HG03159 (cell line): ENCODE results near the gene PCDH9.

ENCODE experiments used
- ATAC-seq: cut with Tn5 transposase; IDR thresholded peaks from one replicate; pipeline ENCODE4 v1.9.1; 2021; ENCODE audit warnings: mild to moderate bottlenecking, moderate library complexity; ENCODE audit not compliant: unreplicated experiment

Gene PCDH9

DNA sequence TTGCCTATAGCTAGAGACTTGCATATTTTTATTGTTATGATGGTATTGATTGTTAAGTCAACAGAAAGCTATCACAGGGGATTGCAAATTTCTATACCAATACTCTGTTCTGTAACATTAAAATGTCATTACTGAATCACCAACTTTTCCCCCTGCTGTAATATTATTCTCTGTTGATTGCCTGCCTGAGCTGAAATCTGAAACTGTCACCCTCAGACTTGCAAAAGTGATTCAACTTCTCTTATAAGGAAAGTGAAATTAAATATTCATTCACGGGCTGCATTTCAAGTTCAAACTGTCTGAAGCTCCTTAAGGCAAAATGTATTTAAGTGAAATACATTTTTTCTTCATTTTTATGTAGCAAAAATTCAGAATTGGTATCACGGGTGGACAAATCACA is 723.2 kb downstream of the PCDH9 start:
- ATAC-seq = peak; percentile 85

DNA sequence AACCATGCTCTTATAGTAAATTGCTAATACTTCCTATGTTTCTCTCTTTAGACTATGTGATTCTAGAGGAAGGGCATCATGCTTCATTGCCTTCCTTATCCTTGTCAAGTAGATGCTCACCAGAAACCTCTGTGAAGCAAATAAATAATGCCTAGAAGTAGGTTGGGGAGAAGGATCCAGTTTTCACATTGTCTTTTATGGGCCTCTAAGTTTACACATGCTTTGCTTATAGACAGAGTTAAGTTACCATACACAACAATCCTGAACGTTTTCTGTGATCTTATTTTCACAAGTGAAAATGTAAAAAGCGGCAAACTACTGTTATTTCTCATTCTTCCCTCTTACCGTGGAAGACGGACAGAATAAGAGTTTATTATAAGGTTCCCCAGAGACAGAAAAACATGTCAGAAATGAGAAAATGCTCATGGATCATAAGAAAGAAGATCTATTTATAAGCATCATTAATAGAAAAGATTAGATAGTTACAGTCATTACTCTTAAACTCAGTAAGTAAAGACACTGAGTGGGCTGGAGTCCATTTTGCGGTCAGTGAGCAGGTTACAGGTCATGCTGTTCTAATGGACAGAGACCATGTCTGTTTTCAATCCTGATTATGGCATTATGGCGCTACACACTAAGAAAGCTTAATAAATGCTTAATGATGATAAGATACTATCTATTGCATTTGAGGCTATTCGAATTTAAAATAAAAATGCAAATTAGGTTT is 723.9 kb downstream of the PCDH9 start:
- ATAC-seq = no peak

DNA sequence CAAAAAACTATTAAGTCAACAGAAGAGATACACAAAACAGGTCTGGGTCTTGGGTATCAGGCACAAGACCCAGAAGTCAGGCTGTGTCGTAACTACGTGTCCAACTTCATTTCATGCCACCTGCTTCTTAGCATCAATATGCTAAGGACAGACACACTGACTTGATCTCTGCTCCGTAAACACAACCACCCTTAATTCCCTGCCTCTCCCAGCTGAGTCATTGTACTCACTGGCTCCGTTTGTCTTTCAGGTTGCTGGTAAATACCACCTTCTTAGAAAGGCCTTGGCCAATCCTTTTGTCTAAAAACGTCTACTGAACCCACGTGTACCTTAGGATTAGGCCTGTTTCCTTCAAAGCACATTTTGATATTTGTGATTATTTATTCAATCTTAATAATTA is 726.2 kb downstream of the PCDH9 start:
- ATAC-seq = no peak

DNA sequence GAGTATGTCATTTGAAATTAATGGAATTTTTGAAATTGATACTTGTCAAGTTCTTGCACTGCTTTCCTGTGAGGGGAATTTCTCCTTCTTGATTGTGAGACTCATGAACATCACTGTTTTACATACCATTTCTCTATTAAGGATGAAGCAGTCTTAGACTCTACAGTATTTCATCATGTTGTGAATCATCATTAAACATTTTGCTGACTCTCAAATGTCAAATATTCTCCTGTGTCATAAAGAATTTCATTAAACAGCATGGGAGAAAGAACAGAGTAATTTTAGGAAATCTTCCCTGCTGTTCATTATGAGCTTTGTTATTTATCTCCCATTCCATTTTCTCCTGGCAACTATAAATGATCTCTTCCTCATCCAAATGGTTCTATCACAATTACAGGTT is 729.0 kb downstream of the PCDH9 start:
- no peak for ATAC-seq

DNA sequence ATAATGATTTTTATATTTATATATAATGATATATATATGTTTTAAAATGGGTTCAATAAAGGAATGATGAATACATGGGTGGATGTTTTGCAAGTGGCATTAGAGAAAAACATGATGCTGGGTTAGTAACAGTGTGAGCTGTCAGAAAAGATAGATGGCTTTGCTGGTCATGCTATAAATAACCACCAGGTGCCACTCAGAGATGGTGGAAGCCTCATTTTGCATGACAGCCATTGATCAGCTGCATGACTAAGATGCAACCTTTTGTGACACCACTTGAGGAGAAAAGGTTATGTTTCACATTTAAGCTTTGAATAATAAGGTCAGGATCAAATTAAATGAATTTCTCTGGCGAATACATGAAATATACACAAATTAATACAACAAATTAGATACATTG is 737.7 kb downstream of the PCDH9 start:
- peak; percentile 94 for ATAC-seq

DNA sequence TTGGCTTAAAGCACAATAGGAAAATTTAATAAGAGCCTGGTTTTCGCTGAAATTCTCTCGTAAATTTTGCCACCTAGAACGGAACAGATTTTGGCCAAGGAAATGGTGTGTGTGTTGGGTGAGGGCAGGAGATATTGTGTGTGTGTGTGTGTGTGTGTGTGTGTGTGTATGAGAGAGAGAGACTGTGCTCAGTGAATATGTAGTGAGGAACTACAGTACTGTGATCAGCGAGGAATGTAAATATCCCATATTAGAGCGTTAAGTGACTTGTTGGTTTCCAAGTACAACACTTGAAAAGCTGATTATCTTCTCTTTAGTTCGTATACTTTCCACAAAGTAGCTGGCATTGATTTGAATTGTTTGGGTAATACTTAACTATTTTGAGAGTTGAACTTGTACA is 738.9 kb downstream of the PCDH9 start:
- ATAC-seq = no peak

DNA sequence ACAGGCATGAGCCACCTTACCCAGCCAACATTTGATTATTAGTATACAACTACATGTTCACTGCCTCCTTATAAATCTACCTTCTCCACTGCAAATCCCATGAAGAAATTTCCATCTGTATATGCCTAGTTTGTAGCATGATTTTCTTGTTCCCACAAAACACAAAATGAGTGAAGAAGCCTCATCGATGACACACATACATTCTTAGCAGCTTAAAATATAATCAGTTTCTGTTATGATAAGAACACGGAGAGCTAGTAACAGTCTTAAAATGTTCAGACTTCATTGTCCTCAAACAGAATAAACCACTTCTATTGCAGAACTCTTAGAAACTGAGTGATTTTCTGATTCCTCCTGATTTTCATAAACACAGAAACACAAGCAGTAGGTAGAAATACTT is 740.5 kb downstream of the PCDH9 start:
- no peak for ATAC-seq

DNA sequence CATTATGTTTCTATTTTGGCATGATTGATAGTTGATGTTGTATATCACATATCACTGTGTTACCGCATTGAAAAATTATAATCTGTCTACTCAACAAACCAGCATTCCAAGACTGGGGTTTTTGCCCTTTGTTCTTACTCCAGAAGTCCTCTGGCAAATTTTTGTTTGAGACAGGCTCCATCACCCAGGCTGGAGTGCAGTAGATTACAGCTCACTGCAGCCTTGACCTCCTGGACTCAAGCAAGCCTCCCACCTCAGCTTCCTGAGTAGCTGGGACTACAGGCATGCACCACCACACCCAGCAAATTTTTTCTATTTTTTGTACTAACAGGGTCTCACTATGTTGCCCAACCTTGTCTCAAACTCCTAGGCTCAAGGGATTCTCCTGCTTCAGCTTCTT is 741.0 kb downstream of the PCDH9 start:
- no peak for ATAC-seq

DNA sequence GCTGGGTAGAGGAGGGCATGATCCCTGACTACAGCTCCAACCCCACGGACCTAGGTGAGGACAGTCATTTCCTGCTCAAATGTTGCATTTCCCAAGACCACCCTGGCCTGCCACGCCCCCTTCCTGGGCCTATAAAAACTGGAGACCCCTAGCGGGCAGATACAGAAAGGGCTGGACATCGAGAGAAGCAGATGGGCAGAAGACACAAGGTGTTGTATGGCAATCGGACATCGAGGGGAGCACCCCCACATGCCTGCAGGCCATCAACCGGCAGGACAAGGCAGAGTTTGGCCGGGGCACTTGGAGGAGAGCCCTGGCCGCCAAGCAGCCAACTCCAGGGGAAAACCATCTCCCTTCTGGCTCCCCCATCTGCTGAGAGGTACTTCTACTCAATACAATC is 746.4 kb downstream of the PCDH9 start:
- ATAC-seq = no peak

DNA sequence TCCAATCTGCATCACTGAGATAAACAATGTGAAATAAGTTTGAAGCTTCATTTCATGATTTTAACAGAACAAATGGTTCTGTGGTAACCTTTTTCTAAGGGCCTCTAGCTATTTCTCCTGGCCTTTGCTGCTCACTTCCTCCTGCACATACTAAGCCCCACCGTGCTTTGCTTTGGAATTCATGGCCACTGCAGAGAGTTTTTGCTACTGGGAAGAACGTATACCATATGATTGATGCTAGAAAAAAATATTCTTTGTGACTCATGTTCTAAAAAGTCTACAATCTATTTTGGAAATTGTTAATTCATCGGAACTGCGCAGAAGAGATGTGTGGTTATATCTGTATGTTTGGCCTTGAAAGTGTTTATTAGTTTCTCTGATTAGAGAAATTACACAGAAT is 747.3 kb downstream of the PCDH9 start:
- no peak for ATAC-seq

DNA sequence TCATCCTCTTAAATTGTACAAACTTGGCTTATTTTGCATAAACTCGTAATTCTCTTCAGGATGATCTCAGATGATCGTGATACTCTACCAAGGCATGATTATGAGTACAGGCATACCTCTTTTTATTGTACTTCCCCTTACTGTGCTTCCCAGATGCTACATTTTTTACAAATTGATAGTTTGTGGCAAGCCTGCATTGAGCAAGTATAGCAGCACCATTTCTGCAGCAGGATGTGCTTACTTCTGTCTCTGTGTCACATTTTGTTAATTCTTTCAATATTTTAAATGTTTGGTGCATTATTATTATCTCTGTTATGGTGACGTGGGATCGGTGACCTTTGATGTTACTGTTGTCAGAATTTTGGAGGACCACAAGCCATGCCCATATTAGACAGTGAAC is 752.3 kb downstream of the PCDH9 start:
- ATAC-seq = no peak

DNA sequence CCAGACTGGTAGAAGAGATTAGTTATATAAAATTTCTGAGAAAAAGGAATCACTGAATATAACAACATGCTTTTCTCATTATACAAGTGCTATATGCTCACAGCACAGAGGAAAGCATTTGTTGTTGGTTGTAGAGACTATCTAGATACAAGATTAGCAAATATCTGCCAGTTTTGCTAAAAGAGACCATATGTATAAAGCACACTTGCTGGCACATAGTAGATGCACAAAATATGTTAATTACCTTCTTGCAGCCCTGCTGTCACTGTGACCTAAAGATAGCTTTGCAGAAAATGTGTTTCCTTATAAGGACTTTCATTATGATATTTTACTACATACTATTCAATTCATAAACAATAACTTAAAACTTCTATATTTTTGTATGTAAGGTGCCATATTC is 755.1 kb downstream of the PCDH9 start:
- no peak for ATAC-seq

DNA sequence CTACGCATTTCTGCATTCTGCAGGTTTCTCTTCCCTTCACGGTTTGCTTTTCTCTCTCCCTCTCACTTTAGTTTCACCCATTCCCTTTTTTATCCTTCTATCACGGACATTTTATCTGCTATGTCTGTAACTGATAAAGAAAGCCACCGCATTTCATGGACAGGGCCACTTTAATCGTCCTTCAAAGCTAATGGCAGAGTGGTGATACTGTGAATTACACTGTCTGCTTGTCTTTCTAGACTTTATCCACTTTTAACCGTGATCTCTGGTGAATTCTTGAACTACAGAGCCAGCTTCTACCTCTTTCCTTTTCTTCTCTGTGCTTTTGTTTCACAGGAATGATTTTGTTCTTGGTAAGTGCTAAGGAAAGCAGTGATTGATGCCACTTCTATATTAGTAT is 760.4 kb downstream of the PCDH9 start:
- ATAC-seq = no peak

DNA sequence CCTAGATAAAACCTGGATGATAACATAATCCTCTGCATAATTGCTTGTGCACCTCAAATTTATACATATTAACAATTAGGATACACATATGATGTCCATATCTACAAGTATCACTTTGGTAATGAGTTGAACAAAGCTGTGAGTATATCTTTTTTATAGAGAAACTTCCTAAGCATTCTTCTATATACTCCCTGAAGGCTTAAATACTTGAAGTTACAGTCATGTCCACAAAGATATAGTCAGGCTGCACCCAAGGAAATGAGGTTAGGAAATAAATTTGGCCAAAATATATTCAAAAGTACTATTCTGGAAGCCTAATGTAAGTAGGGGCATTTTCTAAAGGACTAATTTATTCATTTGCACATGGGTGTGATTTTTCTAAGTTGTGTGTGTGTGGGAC is 761.5 kb downstream of the PCDH9 start:
- no peak for ATAC-seq

DNA sequence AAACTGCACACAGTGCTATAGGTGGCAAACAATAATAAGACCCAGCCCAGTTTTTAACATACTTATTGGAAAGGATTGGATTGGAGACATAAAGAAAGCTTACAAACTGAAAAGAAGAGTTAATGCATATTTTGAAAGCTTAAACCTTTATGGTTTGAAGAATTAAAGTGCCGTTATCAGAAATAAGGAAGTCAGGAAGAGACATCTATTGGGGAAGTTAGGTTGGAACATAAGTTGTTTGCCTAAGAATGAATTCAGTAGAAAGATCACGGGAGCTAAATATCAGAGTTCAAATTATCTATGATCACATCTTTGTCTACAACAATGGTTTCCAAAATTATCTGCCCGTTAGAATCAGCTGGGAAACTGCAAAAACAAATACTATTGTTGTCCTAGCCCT is 767.9 kb downstream of the PCDH9 start:
- ATAC-seq = no peak

DNA sequence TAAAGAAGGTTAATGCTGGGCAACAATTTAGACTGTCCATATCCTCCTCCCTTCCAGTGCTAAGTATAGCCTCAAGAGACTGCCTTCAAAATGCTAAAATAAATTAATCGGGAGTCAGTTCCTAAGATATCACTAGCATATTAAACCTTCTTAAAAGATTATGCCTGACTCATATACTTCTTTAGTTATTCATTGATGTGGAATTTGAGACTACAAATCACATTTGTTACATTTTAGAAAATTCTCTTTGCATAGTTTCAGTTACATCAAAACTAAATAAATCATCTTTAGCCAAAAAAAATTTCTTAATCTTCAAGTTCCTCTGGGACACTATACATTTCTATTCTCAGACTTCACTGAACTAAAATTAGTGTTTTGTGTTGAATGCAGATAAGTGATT is 769.1 kb downstream of the PCDH9 start:
- ATAC-seq = no peak

DNA sequence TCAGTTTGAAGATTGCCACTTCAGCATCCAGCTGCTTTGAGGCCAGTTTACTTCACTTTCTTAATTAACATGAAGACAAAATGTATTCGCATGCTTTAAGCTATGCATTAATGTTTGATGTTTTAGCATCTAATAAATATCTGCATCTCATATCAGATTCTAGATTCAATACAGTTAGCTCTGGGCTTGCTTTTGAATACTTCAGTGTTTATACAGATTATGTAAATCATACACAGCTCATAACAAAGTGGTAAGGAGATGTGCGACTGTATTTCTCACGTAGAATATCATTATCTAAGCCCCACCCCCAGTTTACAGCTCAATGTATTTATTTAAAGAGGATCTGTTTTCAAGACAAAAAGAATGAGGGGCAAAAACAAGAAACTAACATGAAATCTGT is 770.5 kb downstream of the PCDH9 start:
- no peak for ATAC-seq

DNA sequence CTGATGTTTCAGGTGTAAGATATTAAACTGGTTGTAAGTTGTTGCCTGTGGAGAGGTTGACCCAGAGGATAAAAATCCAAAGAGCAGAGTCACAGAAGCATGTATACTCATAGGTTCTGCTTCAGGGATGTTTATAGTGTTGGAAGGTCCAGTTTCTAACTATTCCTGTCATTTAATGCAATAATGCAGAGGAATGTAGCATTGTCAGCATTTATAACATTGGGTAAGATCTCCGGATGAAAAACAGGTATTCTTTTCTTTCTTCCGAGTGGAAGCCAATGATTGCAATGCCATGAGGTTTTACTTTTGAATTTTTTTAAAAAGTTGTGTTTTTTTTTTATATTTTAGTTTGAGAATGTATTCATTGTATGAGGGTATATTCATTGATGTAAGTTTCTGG is 771.0 kb downstream of the PCDH9 start:
- ATAC-seq = no peak

DNA sequence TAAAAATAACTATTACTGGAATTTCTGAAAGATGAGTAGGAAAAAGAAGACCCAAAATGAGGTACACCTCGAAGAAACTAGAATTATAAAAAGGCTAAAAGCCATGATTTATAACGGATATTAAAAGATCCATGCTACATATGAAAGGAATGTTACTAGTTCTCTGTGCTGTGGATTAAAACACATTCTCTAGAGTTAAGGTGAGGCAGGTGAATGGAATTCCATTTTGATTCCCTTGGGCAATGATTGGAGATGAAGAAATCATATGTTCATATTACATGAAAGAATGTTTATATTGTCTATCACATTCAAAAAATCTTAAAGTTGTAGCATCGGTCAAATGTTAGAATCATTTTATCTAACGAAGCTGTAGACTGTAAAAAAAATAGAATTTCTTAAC is 783.7 kb downstream of the PCDH9 start:
- no peak for ATAC-seq

DNA sequence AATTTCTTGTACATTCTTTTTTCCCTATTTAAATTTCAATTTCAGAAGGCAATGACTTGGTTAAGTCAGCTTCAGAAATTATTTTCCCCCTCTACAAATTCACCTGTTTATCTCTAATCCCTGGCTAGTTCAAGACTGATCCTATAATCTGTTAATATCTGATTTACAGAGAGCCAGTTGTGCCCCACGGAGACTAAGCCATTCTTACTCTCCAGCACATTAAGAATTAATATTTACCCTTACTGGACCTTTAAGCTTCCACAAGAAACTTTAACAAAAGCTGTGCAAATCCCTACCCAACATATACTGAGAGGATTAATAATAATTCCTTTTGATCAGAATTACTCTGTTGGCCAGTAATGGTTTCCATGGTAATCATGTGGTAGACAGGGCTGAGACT is 786.2 kb downstream of the PCDH9 start:
- ATAC-seq = no peak

DNA sequence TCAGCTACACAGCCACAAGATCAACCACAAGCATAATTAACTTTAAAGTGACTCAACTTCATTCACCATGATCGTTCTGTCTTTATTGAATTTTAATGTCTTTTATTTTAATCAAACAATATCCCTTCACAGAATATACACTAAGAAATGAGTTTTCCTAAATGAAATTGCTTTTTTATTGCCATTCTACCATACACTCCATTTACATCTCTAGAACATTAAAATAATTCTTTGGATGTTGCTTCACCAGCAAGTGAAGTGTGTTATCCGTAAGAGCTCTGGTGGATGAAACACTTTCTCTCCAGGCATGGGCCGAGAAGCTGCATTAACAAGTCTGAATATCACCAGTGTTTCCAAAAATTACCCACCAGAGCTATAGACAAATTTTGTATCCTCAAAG is 789.2 kb downstream of the PCDH9 start:
- ATAC-seq = no peak

DNA sequence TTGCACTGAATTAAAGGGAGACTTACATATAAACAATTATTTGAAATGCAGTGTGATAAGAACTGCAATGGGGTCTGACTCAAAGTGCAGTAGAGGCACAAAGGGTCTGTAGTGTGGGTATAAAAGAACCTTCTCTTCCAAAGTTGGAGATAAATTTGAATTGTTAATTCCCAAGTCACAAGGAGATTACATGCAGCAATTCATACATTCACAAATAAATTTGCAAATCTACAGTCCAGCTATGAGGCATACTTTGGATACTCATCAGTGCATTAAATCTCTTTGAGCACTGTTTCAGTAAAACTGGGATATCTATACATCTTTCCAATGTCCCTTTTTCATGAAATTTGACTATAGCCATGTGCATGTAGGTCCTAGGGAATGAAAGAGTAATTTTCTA is 799.4 kb downstream of the PCDH9 start:
- ATAC-seq = no peak

DNA sequence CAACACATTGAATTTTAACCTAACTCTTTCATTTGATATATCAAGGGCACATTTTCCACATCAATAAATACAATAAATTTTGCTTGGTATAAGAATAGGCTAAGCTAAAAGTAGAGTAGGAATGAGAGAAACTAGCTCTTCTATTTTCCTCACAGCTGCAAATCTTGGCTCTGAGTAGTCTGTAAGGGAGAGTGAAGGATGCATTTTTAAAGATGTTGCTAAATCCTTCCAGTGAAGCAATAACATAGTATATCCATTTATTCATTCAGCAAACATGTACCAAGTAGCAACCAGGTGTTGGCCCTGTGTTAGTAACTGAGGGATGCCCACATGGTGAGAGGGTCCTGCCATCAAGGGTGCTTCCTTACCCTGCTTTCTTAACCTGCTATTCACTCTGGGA is 799.9 kb downstream of the PCDH9 start:
- no peak for ATAC-seq
